GM19397 (cell line): ENCODE data around the gene EIF4G1.

ENCODE experiments used
- ATAC-seq: cut with Tn5 transposase; IDR thresholded peaks from one replicate; pipeline ENCODE4 v1.9.1; 2021; ENCODE audit warnings: mild to moderate bottlenecking, moderate library complexity; ENCODE audit not compliant: unreplicated experiment

Gene EIF4G1

DNA sequence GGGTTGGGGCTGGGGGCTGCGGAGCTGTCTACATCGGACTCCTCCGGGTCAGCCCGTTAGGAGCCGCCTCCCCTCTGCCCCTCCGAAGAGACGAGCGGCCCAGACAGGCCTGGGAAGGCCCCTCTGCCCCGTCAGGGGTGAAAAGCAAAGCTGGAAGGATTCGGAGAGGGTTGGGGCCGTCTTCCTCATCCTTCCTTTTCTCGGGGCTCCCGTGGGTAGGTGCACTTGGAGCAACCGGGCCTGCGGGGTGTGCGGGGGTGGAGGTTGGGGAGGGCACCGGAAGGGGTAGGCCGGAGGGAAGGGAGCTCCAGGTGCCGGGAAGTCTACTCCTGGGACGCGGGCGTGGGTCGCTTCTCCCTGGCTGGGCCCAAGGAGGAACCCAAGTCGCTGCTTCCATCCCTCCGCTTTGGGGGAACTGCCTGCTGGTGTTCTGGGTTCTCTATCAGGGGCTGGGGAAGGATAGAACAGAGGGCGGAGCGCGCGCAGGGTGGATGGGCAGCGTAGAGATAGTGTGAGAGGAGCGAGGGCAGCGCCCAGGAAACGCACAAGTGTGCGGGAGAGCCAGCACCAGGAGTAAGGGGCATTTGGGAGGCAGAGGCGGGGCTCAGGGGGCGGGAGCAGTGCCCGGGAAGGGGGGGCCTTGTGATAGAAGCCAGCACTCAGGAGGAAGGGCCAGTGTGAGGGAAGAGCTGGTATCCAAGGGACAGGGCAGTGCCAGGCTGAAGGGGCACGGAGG is 47.7 kb downstream of the EIF4G1 start:
- ATAC-seq, result peak; percentile 3

GRCh38 chr3:184362668-184363546 is 48.5 kb downstream of the EIF4G1 start:
- ATAC-seq, result peak; percentile 83

GRCh38 chr3:184366619-184367289 is 52.3 kb downstream of the EIF4G1 start:
- no peak for ATAC-seq

DNA sequence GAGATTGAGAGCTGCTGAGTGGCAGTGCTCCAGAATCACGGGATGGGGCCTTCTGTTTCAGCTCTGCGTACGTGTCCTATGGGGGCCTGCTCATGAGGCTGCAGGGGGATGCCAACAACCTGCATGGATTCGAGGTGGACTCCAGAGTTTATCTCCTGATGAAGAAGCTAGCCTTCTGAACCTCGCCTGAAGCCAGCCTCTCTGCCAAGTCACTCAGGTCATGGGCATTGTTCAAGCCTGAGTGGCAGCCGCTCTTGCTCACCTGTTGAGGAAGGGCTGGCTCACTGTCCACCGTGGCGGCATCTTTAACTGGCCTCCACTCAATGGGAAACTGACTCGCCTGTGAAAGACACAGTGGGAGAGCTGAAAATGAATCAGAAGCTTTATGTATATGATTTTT is 53.7 kb downstream of the EIF4G1 start:
- no peak for ATAC-seq

- no peak for ATAC-seq
Measured at GRCh38 chr3:184368586-184369183, 54.3 kb downstream of the EIF4G1 start.

DNA sequence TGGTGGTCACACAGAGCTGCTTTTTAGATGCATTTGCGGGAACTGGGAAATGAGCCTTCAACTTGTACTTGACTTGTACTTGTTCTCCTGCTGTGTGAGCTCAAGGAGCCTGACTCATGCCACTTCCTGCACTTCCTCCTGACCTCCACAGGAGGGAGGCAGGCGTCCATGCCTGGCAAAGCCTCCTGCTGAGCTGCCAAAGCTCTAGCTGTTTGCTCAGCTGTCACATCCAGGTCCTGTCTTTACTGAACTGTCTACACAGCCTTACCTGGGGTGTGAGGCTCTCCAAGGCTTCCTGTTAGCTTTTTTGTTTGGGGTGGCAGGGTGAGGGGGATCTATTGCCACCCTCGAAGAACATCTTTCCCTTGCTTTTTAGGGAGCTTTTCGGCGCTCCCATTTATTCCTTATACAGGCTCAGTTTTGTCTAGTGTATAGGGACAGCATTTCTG is 57.2 kb downstream of the EIF4G1 start:
- ATAC-seq, result peak; percentile 65

GRCh38 chr3:184372296-184372821 is 58.0 kb downstream of the EIF4G1 start:
- ATAC-seq, result no peak

GRCh38 chr3:184372911-184373310 is 58.5 kb downstream of the EIF4G1 start:
- no peak for ATAC-seq

GRCh38 chr3:184373422-184373821 is 59.0 kb downstream of the EIF4G1 start:
- ATAC-seq, result no peak

DNA sequence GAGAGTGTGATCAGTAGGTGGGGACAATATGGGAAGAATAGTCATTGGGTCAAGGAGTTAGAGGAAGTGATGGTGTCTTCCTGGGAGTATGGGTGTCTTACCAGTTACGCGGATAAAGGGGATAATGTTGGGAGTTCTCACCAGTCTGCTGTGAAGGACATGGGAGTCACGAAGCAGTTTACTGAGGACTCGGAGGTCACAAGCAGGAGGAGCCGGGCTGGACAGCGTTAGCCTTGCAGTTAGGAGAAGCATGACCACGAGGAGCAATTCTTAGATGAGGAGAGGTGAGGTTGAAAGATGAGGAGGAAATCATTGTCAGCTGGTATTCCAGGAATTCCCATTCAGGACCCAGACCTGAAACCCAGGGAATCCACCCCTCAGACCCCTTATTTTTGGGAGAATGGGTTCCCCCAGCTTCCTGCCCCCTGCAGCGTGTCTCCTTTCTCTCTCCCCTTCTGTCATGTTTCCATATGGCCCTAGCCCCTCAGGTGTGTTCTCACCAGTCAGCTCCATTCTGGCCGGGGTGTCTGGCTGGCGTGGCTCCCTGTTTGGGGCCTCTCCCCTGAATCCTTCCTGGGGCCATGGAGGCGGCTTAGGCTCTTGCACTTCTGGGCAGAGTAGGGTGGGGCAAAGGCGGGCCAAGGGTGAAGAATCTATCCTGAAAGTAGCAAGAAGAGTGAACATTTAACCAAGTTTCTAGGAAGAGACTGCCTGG is 61.5 kb downstream of the EIF4G1 start:
- no peak for ATAC-seq

- ATAC-seq, result no peak
Measured at GRCh38 chr3:184377374-184377773, 63.0 kb downstream of the EIF4G1 start.

- no peak for ATAC-seq
Measured at GRCh38 chr3:184377882-184378445, 63.6 kb downstream of the EIF4G1 start, which contains the start of gene THPO. THPO (minus strand) TSS chr3:184378207; CDS start chr3:184376259, 1,948 bp downstream.

GRCh38 chr3:184378651-184379357 is 64.4 kb downstream of the EIF4G1 start:
- no peak for ATAC-seq

DNA sequence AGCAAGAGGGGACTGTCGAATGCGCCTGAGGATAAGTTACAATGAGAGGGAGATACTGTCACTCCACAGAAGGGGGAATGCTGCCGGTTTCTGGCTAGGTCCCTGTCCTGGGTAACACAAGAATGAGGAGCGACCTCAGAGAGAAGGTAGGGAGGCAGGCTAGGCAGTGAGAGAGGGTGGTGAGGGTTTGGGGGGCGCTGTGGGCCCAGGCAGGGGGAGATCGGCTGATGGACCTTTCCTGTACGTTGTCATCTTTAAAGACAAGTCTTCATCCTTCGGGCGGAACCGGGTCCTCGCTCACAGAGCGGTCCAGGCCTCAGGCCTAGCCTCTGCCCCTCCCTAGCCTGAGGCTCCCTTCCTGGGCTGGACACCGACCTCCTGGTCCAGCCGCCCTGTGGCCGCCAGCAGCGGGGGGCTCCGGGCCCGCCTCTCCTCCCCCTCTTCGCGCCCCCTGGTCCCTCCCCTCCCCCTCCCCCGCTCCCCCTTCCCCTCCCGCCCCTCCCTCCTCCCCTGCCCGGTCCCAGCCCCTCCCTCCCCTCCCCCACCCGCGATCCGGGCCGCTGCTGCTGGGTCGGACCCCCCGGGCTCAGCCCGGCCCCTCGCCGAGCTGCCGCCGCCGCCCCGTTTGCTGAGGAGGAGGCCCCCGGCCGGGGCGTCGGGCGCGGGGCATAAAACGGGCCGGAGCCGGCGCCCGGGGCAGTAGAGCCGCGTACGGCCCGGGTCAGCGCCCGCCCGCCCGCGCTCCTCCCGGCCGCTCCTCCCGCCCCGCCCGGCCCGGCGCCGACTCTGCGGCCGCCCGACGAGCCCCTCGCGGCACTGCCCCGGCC is 65.2 kb downstream of the EIF4G1 start, which contains the start of gene CHRD:
Gene CHRD, plus strand, starts transcription at position 697 of the 827 bp plus-strand sequence. CDS start 265 bp downstream, outside the sequence.
- no peak for ATAC-seq

DNA sequence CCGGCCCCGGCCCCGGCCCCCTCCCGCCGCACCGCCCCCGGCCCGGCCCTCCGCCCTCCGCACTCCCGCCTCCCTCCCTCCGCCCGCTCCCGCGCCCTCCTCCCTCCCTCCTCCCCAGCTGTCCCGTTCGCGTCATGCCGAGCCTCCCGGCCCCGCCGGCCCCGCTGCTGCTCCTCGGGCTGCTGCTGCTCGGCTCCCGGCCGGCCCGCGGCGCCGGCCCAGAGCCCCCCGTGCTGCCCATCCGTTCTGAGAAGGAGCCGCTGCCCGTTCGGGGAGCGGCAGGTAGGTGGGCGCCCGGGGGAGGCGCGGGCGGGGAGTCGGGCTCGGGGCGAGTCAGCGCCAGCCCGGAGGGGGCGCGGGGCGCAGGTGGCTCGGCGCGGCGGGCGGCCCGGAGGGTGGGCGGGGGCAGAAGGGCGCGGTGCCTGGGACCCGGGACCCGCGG is 65.8 kb downstream of the EIF4G1 start:
- ATAC-seq, result no peak

DNA sequence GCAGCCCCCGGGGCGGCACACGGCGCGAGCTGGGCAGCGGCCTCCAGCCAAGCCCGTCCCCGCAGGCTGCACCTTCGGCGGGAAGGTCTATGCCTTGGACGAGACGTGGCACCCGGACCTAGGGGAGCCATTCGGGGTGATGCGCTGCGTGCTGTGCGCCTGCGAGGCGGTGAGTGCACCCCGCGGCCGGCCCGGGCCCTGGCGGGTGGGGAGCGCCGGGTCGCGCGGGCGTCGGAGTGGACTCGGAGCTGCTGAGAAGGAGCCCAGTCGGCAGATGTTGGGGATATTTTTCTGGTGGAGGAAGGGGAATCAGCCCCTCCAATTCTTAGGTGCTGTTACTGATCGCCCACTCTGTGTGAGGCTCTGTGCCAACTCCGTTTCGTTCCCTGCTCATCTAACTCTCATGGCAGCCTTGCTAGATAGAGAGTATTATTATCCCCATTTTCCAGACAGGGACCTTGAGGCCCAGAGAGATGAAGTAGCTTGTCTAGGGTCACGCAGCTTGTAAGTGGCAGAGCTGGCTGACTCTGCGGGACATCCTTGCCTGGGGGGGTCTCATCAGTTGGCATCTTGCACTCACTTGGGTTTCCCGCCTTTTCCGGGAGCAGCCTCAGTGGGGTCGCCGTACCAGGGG is 66.3 kb downstream of the EIF4G1 start:
- ATAC-seq, result no peak
